GM12872 (cell line): ENCODE data around the gene C19orf25.
A peak's percentile ranks its signal among the peaks of the same experiment; 100 is the strongest.

ENCODE experiments used
- CTCF ChIP-seq: IDR thresholded peaks from 3 replicates; pipeline ENCODE4 v1.5.1; 2011; ENCODE audit warnings: low read depth, mild to moderate bottlenecking, low read length, moderate library complexity; ENCODE audit not compliant: insufficient read depth

C19orf25 gene

GRCh38 chr19:1474765-1475351 lies 4.2 kb downstream of the C19orf25 start:
- TF ChIP-seq CTCF = no peak

GRCh38 chr19:1474011-1474764 lies 4.8 kb downstream of the C19orf25 start:
- TF ChIP-seq CTCF = no peak

GRCh38 chr19:1473085-1473851 lies 5.7 kb downstream of the C19orf25 start:
- TF ChIP-seq CTCF = no peak

GRCh38 chr19:1472231-1473084 lies 6.6 kb downstream of the C19orf25 start:
- no peak for TF ChIP-seq CTCF

GRCh38 chr19:1471515-1472160 lies 7.4 kb downstream of the C19orf25 start:
- TF ChIP-seq CTCF = peak; percentile 23; the same call in 1 of the 3 replicates

GRCh38 chr19:1471010-1471514 lies 8.0 kb downstream of the C19orf25 start:
- no peak for TF ChIP-seq CTCF
